GM12872 (cell line): Measurements from ENCODE around the gene INVS.

ENCODE experiments used
- TF ChIP-seq, protein P1 (sequence below): IDR thresholded peaks from 3 replicates; pipeline ENCODE4 v1.5.1; 2011; ENCODE audit warnings: low read depth, mild to moderate bottlenecking, low read length, moderate library complexity; ENCODE audit not compliant: insufficient read depth

Gene INVS

GRCh38 chr9:100229136-100229535 lies 130.1 kb downstream of the INVS start:
- TF ChIP-seq, protein P1, sequence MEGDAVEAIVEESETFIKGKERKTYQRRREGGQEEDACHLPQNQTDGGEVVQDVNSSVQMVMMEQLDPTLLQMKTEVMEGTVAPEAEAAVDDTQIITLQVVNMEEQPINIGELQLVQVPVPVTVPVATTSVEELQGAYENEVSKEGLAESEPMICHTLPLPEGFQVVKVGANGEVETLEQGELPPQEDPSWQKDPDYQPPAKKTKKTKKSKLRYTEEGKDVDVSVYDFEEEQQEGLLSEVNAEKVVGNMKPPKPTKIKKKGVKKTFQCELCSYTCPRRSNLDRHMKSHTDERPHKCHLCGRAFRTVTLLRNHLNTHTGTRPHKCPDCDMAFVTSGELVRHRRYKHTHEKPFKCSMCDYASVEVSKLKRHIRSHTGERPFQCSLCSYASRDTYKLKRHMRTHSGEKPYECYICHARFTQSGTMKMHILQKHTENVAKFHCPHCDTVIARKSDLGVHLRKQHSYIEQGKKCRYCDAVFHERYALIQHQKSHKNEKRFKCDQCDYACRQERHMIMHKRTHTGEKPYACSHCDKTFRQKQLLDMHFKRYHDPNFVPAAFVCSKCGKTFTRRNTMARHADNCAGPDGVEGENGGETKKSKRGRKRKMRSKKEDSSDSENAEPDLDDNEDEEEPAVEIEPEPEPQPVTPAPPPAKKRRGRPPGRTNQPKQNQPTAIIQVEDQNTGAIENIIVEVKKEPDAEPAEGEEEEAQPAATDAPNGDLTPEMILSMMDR = no peak

DNA sequence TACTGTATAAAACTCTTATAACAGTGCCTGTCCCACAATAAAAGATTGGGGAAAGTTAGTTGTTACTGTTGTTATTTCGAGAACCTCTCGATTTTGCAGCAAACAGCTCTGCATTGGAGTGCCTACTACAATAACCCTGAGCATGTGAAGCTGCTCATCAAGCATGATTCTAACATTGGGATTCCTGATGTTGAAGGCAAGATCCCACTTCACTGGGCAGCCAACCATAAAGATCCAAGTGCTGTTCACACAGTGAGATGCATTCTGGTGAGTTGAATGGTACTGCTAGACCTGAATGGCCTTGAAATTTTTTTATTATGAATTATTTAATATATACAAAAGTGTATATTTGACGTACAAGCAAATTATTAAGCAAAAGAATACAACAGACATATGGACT lies 130.5 kb downstream of the INVS start:
- TF ChIP-seq, protein P1 = no peak

GRCh38 chr9:100240512-100240911 lies 141.5 kb downstream of the INVS start:
- TF ChIP-seq, protein P1 = no peak

GRCh38 chr9:100267211-100267610 lies 168.2 kb downstream of the INVS start:
- TF ChIP-seq, protein P1 = no peak

- TF ChIP-seq, protein P1 = no peak
These were observed 169.2 kb downstream of the INVS start for GRCh38 chr9:100268271-100268670.

- TF ChIP-seq, protein P1 = no peak
These were observed 170.6 kb downstream of the INVS start for GRCh38 chr9:100269656-100270055.

DNA sequence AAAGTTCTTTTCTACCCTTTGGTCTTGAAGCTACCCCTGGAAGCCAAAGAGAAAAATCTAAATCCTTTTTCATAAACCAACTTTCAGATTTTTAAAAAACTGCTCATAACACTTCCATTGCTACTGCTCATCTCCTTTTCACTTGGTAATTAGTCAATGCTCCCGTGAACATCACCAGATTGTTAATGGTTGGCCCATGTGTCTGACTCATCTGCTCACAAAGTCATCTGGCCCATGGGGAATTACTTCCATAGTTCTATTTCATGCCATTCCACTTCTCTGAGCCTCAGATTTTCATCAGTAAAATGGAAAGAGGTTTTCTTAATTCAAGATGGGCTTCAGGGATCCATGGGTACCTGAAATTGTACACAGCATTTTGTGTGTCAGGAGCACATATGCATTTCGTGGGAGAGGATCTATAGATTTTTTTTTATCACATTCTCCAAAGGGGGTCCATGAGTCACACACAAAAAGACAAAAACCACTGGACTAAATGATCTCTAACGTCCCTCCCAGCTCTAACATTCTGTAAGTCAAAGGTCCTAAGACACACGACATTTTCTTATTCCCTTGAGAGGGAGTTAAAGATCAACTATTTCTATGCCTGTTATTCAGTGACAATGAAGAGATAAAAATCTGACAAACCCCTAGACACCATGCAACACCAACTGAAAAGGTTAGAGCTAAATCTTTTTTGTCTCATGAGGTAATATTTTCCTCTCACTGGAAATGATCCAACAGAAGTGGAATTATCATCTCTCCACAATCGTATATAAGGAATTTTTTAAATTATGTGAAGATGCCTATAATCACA lies 178.3 kb downstream of the INVS start:
- TF ChIP-seq, protein P1 = no peak
